Trophoblast cell (in vitro differentiated cells and primary cell): ENCODE measurements around the gene PTPRN2.

Source experiments
- DNase-seq, 2 donors: peaks; one replicate each; pipeline ENCODE4 v3.0.0-alpha.2; 2016
- H2AFZ ChIP-seq: 2 replicates; pipeline ENCODE4 v1.6.1; 2013; ENCODE audit warnings: low read length, moderate library complexity, mild to moderate bottlenecking; ENCODE audit not compliant: insufficient read depth, poor library complexity
- H2AK5ac ChIP-seq: 2 replicates; pipeline ENCODE4 v1.6.1; 2013; ENCODE audit warnings: mild to moderate bottlenecking, low read length
- H2BK120ac ChIP-seq: 2 replicates; pipeline ENCODE4 v1.6.1; 2013; ENCODE audit warnings: low read length, mild to moderate bottlenecking, moderate library complexity; ENCODE audit not compliant: insufficient read depth, poor library complexity
- H2BK12ac ChIP-seq: 2 replicates; pipeline ENCODE4 v1.6.1; 2013; ENCODE audit warnings: mild to moderate bottlenecking, low read length, moderate library complexity
- H2BK5ac ChIP-seq: 2 replicates; pipeline ENCODE4 v1.6.1; 2013; ENCODE audit warnings: low read length, low read depth, moderate library complexity, mild to moderate bottlenecking; ENCODE audit not compliant: poor library complexity
- H3K14ac ChIP-seq: 2 replicates; pipeline ENCODE4 v1.6.1; 2013; ENCODE audit warnings: mild to moderate bottlenecking, low read length
- H3K18ac ChIP-seq: 2 replicates; pipeline ENCODE4 v1.6.1; 2013; ENCODE audit warnings: mild to moderate bottlenecking, low read length
- H3K23ac ChIP-seq: 2 replicates; pipeline ENCODE4 v1.6.1; 2013; ENCODE audit warnings: low read length
- H3K27ac ChIP-seq: 2 replicates; pipeline ENCODE4 v1.5.1; 2013; ENCODE audit warnings: low read depth, mild to moderate bottlenecking, inconsistent platforms, low read length, moderate library complexity
- H3K27me3 ChIP-seq: 2 replicates; pipeline ENCODE4 v1.6.1; 2013; ENCODE audit warnings: inconsistent platforms, mild to moderate bottlenecking, low read length, moderate library complexity; ENCODE audit not compliant: insufficient read depth
- H3K36me3 ChIP-seq, 2 experiments: 1 replicate in 1 of 2; 2 replicates in 1 of 2; pipeline ENCODE4 v1.6.1; 2013; ENCODE audit warnings: low read length in 2 of 2, mild to moderate bottlenecking in 2 of 2, moderate library complexity in 1 of 2; ENCODE audit not compliant: insufficient read depth in 2 of 2, control insufficient read depth in 1 of 2
- H3K4ac ChIP-seq: 2 replicates; pipeline ENCODE4 v1.6.1; 2013; ENCODE audit warnings: low read depth, mild to moderate bottlenecking, low read length, moderate library complexity
- H3K4me1 ChIP-seq, 2 experiments: 1 replicate in 1 of 2; 2 replicates in 1 of 2; pipeline ENCODE4 v1.6.1; 2013; ENCODE audit warnings: low read length in 2 of 2, mild to moderate bottlenecking in 2 of 2, moderate library complexity in 1 of 2; ENCODE audit not compliant: insufficient read depth in 2 of 2, control insufficient read depth in 1 of 2
- H3K4me2 ChIP-seq: 2 replicates; pipeline ENCODE4 v1.6.1; 2013; ENCODE audit warnings: inconsistent platforms, mild to moderate bottlenecking, low read length, moderate library complexity
- H3K4me3 ChIP-seq: 2 replicates; pipeline ENCODE4 v1.5.1; 2013; ENCODE audit warnings: mild to moderate bottlenecking, low read depth, low read length, inconsistent platforms
- H3K79me1 ChIP-seq: one replicate; pipeline ENCODE4 v1.6.1; 2013; ENCODE audit warnings: low read length
- H3K79me2 ChIP-seq: 2 replicates; pipeline ENCODE4 v1.6.1; 2013; ENCODE audit warnings: low read length, mild to moderate bottlenecking; ENCODE audit not compliant: control insufficient read depth, insufficient read depth, poor library complexity
- H3K9ac ChIP-seq: 2 replicates; pipeline ENCODE4 v1.6.1; 2013; ENCODE audit warnings: mild to moderate bottlenecking, low read length
- H3K9me3 ChIP-seq: 2 replicates; pipeline ENCODE4 v1.6.1; 2013; ENCODE audit warnings: low read depth, mild to moderate bottlenecking, control low read depth, inconsistent platforms, low read length; ENCODE audit not compliant: insufficient read depth
- H4K12ac ChIP-seq: 2 replicates; pipeline ENCODE4 v1.6.1; 2013; ENCODE audit warnings: low read depth, mild to moderate bottlenecking, low read length, moderate library complexity
- H4K8ac ChIP-seq: 2 replicates; pipeline ENCODE4 v1.6.1; 2013; ENCODE audit warnings: low read depth, mild to moderate bottlenecking, low read length, moderate library complexity
- H4K91ac ChIP-seq: one replicate; pipeline ENCODE4 v1.6.1; 2013; ENCODE audit warnings: low read depth, mild to moderate bottlenecking, low read length, moderate library complexity
- WGBS: extraction: QIAGEN DNeasy Blood & Tissue Kit; methylation state at CpG from one replicate; pipeline ENCODE4 v1.1.7; 2013; ENCODE audit warnings: missing lambda C conversion rate; ENCODE audit not compliant: insufficient read length, insufficient coverage; ENCODE audit errors: extremely low coverage; 5-methylcytosine and 5-hydroxymethylcytosine counted together

The PTPRN2 gene

DNA sequence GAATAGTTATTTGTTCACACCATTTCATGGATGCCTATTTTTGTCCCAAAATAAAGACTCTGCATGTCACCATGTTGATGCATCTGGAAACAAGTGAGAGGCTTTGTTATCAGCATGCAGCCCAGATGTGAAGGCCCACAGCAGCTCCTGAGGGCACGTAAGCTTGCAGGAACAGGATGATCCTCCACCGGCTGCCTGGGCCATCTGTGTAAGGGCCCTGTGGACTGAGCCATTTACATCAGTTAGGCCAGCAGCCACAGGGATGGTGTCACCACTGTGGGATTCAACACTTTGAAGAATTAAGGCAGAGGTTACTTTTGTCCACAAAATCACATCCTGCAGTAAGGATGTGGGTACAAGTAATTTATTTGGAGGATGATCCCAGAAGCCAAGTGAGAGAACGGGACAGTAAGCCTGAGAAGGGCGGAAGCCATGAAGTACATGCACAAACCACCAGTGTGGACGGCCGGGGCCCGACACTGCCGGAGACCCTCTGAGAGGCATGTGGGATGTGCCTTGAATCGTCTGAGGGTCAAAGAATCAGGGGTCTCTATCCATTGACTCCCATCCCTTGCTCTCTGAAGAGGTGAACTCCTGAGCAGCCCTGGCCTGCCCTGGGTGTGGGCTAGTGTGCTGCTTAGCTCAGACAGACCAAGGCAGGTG is 641.1 kb downstream of the PTPRN2 start:
- no peaks in the 10 kb centered on the region for H3K79me1 ChIP-seq
- DNase-seq, result no peak
- no peak overlapping the region for H4K12ac ChIP-seq
- H3K4me1 ChIP-seq, result no peaks in the 10 kb centered on the region
- no peak overlapping the region for H2AFZ ChIP-seq
- no peak overlapping the region for H3K9ac ChIP-seq
- no peak overlapping the region for H3K4ac ChIP-seq
- no peak overlapping the region for H4K8ac ChIP-seq
- no peak overlapping the region for H4K91ac ChIP-seq
- no peak overlapping the region for H2BK12ac ChIP-seq
- H3K4me3 ChIP-seq, result no peak overlapping the region
- no CpG with 5 or more reads among the region's 9 CpGs for WGBS
- H3K27me3 ChIP-seq, result no peaks in the 10 kb centered on the region
- no peak overlapping the region for H2BK120ac ChIP-seq
- H3K23ac ChIP-seq, result no peak overlapping the region
- H3K14ac ChIP-seq, result no peak overlapping the region
- H3K27ac ChIP-seq, result no peak overlapping the region
- no peak overlapping the region for H3K18ac ChIP-seq
- no peak overlapping the region for H2BK5ac ChIP-seq
- H3K9me3 ChIP-seq, result peaks cover 36% of the 10 kb centered on the region
- H3K4me2 ChIP-seq, result no peak overlapping the region
- H3K79me2 ChIP-seq, result no peaks in the 10 kb centered on the region
- no peak overlapping the region for H2AK5ac ChIP-seq
- no peaks in the 10 kb centered on the region for H3K36me3 ChIP-seq

GRCh38 chr7:157945401-157945800 is 642.2 kb downstream of the PTPRN2 start:
- DNase-seq, result no peak
- Histone ChIP-seq H3K4me1 (no peaks in the 10 kb centered on the region), H2AFZ (no peak overlapping the region), H3K27ac (no peak overlapping the region), H3K23ac (no peak overlapping the region), H3K14ac (no peak overlapping the region), H3K79me1 (no peaks in the 10 kb centered on the region), H2AK5ac (no peak overlapping the region), H3K4me3 (no peak overlapping the region), H2BK12ac (no peak overlapping the region), H3K4ac (no peak overlapping the region), H4K12ac (no peak overlapping the region), H4K91ac (no peak overlapping the region), H2BK5ac (no peak overlapping the region), H2BK120ac (no peak overlapping the region), H3K9me3 (peaks cover 34% of the 10 kb centered on the region), H4K8ac (no peak overlapping the region), H3K27me3 (no peaks in the 10 kb centered on the region), H3K36me3 (no peaks in the 10 kb centered on the region), H3K9ac (no peak overlapping the region), H3K79me2 (no peaks in the 10 kb centered on the region), H3K18ac (no peak overlapping the region), H3K4me2 (no peak overlapping the region)
- WGBS, result no CpG with 5 or more reads among the region's 19 CpGs

- Histone ChIP-seq H3K9ac (no peak overlapping the region), H3K9me3 (peaks cover 34% of the 10 kb centered on the region), H4K91ac (no peak overlapping the region), H3K36me3 (no peaks in the 10 kb centered on the region), H4K12ac (no peak overlapping the region), H2AK5ac (no peak overlapping the region), H3K14ac (no peak overlapping the region), H3K4me2 (no peak overlapping the region), H3K79me2 (no peaks in the 10 kb centered on the region), H3K4ac (no peak overlapping the region), H2BK12ac (no peak overlapping the region), H2BK5ac (no peak overlapping the region), H3K27me3 (no peaks in the 10 kb centered on the region), H3K4me1 (no peaks in the 10 kb centered on the region), H3K4me3 (no peak overlapping the region), H2BK120ac (no peak overlapping the region), H2AFZ (no peak overlapping the region), H3K79me1 (no peaks in the 10 kb centered on the region), H3K23ac (no peak overlapping the region), H4K8ac (no peak overlapping the region), H3K27ac (no peak overlapping the region), H3K18ac (no peak overlapping the region)
- no CpG with 5 or more reads among the region's 10 CpGs for WGBS
- DNase-seq, result no peak
Measured at GRCh38 chr7:157944734-157945291, 642.8 kb downstream of the PTPRN2 start.

- H3K23ac ChIP-seq, result no peak overlapping the region
- H3K14ac ChIP-seq, result no peak overlapping the region
- H3K4me3 ChIP-seq, result no peak overlapping the region
- no peak overlapping the region for H2BK5ac ChIP-seq
- no peaks in the 10 kb centered on the region for H3K36me3 ChIP-seq
- no peak overlapping the region for H4K8ac ChIP-seq
- H4K91ac ChIP-seq, result no peak overlapping the region
- H3K27ac ChIP-seq, result no peak overlapping the region
- H4K12ac ChIP-seq, result no peak overlapping the region
- H3K9me3 ChIP-seq, result peaks cover 35% of the 10 kb centered on the region
- WGBS, result no CpG with 5 or more reads among the region's 14 CpGs
- H2AFZ ChIP-seq, result no peak overlapping the region
- no peak overlapping the region for H3K18ac ChIP-seq
- H2AK5ac ChIP-seq, result no peak overlapping the region
- no peaks in the 10 kb centered on the region for H3K79me2 ChIP-seq
- H3K27me3 ChIP-seq, result no peaks in the 10 kb centered on the region
- H2BK120ac ChIP-seq, result no peak overlapping the region
- no peaks in the 10 kb centered on the region for H3K79me1 ChIP-seq
- no peak for DNase-seq
- H3K4me1 ChIP-seq, result no peaks in the 10 kb centered on the region
- no peak overlapping the region for H2BK12ac ChIP-seq
- no peak overlapping the region for H3K9ac ChIP-seq
- no peak overlapping the region for H3K4ac ChIP-seq
- no peak overlapping the region for H3K4me2 ChIP-seq
Measured at GRCh38 chr7:157944051-157944450, 643.6 kb downstream of the PTPRN2 start.
